Stromal cell of bone marrow (primary cell): Measurements from ENCODE around the gene FOXD3.
A peak's percentile ranks its signal among the peaks of the same experiment; 100 is the strongest.

ENCODE experiments used
- DNase-seq: peaks from one replicate; pipeline ENCODE4 v3.0.0-alpha.2; 2012; ENCODE audit warnings: low read depth

The FOXD3 gene

GRCh38 chr1:63322114-63322943 is at the start of gene FOXD3:
TSS of gene FOXD3 (plus strand) at chr1:63322567. CDS start at chr1:63323059, 492 bp downstream.
- DNase-seq: peak; percentile 10

GRCh38 chr1:63272811-63273210 is 49.6 kb upstream of the FOXD3 start:
- DNase-seq: no peak

- no peak for DNase-seq
These were observed 48.0 kb upstream of the FOXD3 start for GRCh38 chr1:63274371-63274770.

GRCh38 chr1:63274979-63275378 is 47.4 kb upstream of the FOXD3 start:
- DNase-seq: no peak

DNA sequence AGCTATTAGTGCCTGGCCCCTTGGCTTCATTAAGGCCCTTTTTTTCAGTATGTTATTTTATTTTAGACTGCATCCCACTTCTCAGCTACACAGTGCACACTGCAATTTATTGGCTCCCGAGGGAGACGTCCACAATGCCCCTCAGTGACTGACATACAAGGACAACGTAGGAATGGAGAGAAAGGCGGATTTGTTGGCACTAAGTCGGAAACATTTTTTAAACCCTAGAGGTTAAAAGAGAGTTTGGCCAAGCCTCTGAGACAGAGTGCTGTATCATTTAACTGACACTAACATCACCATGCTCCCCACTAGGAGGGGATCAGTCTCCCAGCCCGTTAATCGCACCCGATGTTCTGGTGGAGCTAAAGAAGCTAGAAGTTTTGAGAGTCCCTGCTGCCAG is 45.7 kb upstream of the FOXD3 start:
- no peak for DNase-seq

GRCh38 chr1:63277195-63278192 is 44.9 kb upstream of the FOXD3 start:
- DNase-seq: no peak

DNA sequence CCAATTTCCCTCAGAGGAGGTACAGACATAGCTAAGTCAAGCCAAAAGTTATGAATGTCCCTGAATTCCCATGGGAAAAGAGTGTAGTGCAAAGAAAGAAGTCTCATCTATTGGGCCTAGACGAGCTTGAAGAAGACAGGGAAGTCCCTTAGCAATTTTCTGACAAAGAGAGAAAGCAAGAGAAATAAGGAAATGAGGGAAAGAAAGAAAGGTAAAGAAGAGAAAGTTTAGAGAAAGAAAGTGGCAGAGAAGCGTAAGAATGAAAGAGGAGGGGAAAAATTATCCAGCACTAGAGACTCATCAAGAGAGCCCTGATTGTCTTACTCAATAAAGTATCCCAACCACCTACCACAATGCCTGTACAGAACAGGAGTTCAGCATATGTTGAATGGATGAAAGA is 40.6 kb upstream of the FOXD3 start:
- DNase-seq: no peak

- DNase-seq: no peak
These were observed 33.2 kb upstream of the FOXD3 start for GRCh38 chr1:63289135-63289534.

- no peak for DNase-seq
These were observed 27.4 kb upstream of the FOXD3 start for GRCh38 chr1:63294803-63295594.

- DNase-seq: no peak
These were observed 18.0 kb upstream of the FOXD3 start for GRCh38 chr1:63304410-63304809.

GRCh38 chr1:63305043-63305442 is 17.3 kb upstream of the FOXD3 start:
- no peak for DNase-seq

DNA sequence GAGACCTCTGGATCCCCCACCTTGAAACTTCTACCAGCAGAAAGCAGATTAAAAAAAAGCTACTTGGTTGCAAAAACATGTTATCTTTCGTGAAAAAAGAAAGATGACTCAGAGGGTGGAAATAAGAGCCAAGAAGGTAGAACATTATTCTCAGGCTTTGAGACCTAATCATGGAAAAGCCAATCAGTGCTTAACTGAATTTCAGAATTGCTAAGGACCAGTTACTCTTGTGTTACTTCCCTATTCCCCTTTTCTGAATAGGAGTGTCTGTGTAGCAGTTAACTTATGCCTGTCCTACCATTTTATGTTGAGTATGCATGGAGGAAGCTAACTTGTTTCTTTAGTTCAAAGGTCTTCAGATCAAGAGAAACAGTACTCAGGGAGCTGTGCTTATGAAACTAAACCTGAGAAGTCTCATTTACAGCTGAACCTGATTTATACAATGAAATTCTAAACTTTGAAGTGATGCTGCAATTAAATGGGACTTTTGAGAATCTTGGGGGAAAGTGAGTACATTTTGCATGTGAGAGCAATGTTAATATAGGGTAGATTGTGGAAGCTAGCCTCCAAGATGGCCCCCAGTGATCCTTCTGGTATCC is 15.1 kb upstream of the FOXD3 start:
- DNase-seq: no peak

DNA sequence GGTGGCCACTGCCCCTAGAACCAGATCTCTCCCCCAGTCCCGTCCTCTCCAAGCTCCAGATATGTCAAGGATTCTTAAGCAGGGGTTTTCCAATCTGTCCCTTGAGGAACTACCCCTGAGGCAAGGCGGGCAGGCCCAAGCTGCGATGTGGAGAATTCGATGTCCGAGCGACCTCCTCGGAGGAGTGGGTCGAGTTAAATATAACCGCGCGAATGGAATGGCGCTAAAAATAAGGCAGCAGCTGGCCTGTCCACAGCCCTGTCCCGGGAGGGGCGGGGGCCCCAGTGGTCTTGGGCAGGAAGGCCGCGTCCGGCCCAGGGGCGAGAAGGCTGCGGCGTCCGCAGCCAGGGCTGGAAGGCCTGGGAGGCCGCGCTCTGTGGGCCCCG is 5.8 kb upstream of the FOXD3 start:
- DNase-seq: no peak

DNA sequence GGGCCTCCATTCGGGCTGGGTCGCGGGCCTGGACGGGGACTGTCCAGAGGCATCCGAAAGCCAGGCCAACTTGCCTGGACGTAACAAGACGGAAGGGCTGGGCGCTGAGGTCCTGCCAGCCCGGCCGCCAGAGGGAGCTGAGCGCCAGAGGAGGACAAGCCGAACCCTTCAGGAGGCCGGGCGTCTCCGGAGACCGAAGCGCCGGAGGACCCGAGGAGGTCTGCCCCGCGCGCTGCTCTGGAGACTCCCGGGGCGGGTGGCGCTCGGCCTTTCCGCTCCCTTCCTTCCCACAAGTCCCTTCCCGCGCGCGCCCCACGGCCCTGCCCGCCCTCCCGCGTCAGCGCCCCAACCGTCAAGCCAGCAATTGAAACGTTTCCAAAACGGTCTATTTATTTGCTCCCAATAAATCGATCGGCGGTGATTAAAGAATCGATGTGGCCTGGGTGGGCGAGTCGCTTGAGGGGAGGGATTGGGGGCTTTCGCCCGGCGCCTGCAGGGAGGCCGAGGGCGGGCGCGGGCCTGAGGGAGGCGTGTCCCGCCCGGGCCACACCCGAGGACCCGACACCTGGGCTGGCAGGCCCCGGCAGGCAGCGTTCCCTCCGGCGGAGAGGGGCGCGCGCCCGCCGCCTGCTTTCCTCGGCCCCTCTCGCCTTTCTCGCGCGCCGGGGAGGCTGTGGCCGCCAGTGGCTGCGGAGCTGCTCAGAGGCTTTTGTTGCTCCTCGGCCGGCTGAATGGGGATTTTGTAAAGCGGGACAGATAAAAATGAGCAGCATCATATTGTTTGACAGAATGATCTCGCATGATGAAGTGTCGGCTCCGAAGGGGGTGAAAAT is 5.2 kb upstream of the FOXD3 start:
- DNase-seq: peak; percentile 4

GRCh38 chr1:63317817-63318152 is 4.6 kb upstream of the FOXD3 start:
- DNase-seq: no peak

DNA sequence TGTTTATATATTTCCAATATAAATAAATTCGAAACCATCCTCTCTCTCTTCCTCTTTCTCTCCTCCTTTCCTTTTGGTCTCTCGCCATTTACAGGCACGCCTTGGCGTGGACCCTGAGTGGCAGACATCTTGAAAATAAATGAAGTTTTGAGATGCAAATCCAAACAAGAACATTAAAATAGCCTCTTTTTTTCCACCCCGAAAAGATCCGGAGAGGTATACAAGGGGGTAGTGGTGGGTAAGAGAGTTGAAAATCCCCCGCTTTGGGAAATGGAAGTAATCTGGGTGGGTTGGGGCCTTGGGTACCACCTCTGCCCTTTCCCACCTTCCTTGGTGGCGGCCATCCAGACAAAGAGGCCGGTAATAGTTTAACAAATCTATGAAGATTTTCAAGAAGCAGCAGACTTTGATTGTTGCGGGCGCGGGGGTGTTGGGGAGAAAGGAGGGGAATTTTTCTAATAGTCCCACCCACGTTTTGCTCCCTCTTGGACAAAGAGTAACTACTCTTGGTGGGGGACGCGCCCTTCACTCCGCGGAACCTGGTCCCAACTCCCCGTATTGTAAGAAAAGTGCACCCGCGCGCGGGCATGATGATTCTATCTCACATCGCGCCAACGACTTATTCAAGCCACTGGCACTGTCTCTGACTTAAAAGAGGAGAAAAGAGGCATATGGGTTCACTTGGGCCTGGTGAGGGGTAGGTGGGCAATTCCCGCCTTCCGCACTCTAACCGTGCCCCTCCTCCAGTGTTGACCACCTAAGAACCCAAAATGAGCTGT is 4.0 kb upstream of the FOXD3 start:
- DNase-seq: no peak

DNA sequence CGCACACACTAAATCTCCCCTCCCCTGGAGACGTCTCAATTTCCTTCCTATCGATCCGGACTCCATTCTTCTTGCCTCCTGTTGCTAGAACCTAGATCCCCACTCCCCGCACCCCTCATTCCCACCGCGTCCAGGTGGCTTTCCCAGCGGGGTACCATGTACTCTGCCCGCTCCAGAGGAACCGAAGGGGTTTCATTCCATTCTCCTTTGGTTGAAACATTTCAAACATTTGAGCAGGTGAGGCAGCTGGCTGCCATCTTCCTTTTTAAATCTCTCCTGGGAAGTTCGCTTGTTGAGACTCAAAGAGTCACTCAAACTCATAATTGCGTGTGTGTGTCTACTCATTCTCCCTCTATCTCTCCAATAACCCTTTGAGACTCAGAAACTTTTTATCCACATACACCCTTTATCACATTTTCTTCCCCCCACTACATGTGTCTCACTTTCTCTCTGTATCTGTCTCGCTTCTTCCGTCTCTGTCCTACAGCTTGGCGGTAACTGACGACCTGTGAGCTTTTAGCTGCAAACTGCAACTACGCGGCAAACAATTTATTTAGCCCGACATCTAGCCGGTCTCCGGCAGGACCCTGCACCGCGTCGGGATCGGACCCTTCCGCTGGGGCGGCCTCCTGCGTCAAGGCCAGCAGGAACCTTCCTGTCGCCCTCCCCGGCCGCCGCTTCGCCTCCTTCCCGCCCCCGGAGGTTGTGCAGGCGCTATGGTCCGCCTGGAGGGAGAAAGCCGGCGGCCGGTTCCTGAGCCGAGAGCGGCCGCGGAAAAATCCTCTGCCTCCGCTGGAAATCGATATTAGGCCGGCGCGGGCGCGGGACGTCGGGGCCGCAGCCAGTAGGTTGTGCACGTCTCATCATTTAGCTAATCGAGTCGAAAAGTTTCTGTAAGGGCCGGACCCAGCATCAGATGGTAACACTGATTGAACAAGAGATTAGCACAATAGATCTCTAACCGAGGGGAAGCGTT is 3.0 kb upstream of the FOXD3 start:
- no peak for DNase-seq

DNA sequence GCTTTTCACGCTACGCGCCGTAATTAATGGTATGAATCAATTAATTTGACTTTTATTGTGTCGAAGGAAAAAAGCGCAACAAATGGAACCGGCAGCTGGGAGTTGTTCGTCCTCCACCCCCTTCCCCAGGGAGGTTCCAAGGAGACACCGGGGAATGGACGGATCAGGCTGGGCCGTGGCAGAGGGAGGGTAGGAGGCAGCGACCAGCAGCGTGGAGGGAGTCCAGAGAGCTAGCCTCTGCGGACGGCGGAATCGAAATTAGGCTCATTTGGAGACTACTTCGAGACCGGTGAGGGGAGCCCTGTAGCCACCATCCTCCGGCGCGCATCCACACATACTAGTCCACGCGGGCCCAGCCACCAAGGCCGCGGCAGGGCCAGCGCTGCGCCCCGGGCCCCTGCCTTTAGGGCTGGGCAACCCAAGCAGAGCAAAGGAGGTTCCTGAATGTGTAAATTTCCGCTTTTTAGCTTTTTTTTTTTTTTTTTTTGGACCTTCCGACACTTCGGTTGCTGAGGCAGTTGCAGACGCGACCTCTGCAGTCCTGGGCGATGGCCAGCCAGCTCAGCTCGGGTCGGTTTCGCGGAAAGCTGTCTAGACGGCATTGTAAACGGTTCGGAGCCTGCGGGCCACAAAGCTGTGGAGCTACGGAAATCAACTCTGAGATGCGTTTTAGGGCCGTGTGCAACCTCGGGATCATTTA is 2.2 kb upstream of the FOXD3 start:
- no peak for DNase-seq
